ENCODE measurements around the gene CALB2. TPM values are rescaled to one million over a fixed set of nuclear protein-coding genes. Genes with fewer than 3 reads are reported as not detected.

Gene CALB2
- total RNA-seq, 1 experiment from 2014 or later, result 0.85 TPM

DNA sequence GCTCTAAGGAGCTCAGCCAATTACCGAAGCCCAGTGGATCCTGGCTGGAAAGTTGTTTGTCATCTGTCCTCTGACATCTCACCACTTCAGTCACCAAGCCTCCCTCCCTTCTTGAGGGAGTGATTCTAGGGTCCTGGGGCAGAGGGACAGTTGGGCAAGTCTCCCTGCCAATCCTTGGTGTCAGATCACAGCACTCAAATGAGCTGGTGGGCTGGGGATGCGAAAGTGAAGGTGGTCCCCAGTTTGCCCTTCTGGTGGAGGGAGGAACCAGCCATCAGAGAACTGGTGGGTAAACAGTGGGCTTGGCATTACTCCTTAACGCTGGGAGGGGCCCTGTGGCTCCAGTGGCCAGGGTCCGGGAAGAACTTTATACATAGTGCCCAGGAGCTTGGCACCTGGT lies 4.4 kb upstream of the CALB2 start:
- TF ChIP-seq, protein P1, sequence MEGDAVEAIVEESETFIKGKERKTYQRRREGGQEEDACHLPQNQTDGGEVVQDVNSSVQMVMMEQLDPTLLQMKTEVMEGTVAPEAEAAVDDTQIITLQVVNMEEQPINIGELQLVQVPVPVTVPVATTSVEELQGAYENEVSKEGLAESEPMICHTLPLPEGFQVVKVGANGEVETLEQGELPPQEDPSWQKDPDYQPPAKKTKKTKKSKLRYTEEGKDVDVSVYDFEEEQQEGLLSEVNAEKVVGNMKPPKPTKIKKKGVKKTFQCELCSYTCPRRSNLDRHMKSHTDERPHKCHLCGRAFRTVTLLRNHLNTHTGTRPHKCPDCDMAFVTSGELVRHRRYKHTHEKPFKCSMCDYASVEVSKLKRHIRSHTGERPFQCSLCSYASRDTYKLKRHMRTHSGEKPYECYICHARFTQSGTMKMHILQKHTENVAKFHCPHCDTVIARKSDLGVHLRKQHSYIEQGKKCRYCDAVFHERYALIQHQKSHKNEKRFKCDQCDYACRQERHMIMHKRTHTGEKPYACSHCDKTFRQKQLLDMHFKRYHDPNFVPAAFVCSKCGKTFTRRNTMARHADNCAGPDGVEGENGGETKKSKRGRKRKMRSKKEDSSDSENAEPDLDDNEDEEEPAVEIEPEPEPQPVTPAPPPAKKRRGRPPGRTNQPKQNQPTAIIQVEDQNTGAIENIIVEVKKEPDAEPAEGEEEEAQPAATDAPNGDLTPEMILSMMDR (conservative IDR thresholded peaks at IDR 0.05), result no peak
- no peak overlapping the region for H2BK12ac ChIP-seq (ENCODE audit: insufficient read length, low read depth, low read length)
- no peak overlapping the region for H4K5ac ChIP-seq (ENCODE audit: insufficient read length, low read depth, low read length)
- no peaks in the 10 kb centered on the region for H3K4me1 ChIP-seq (ENCODE audit: insufficient read depth, low read length)
- H3K9me3 ChIP-seq (ENCODE audit: control insufficient read depth, low read depth, low read length), result no peaks in the 10 kb centered on the region
- Mint-ChIP-seq H3K4me3 (no peak overlapping the region), H3K9me3 (no peaks in the 10 kb centered on the region), H3K27me3 (ENCODE audit: low read depth) (peaks cover 37% of the 10 kb centered on the region), H3K27ac (no peak overlapping the region), H3K36me3 (ENCODE audit: insufficient read depth in 1 of 3, low read depth in 3 of 3) (no peaks in the 10 kb centered on the region), H3K4me1 (peaks cover 13 to 14% of the 10 kb centered on the region in 2 experiments)
- H3K56ac ChIP-seq (ENCODE audit: insufficient read length, low read depth, low read length), result no peak overlapping the region
- H3K4me2 ChIP-seq (ENCODE audit: insufficient read depth, insufficient read length, low read length), result no peak overlapping the region
- H3T11ph ChIP-seq (ENCODE audit: low read length), result no peak overlapping the region
- DNase-seq, result no peak
- no peak overlapping the region; the same call in 1 of the 2 replicates for H3K14ac ChIP-seq (ENCODE audit: insufficient read depth, low read length)
- H2AK5ac ChIP-seq (ENCODE audit: insufficient read length, low read length), result no peak overlapping the region
- H3K23ac ChIP-seq (ENCODE audit: insufficient read length, low read depth, low read length), result no peak overlapping the region
- H3K27ac ChIP-seq (ENCODE audit: insufficient read length, low read depth, low read length), result no peak overlapping the region
- no CpG with 5 or more reads among the region's 4 CpGs for WGBS (ENCODE audit: extremely low coverage, insufficient read length, low lambda C conversion rate)
- H3K9ac ChIP-seq (ENCODE audit: extremely low read depth, insufficient read length, low read length), result no peak overlapping the region
- H2BK120ac ChIP-seq (ENCODE audit: low read depth, low read length, poor library complexity, severe bottlenecking), result no peak overlapping the region
- H3K79me2 ChIP-seq (ENCODE audit: insufficient read depth, low read length), result no peaks in the 10 kb centered on the region
- no peak overlapping the region for H2BK5ac ChIP-seq (ENCODE audit: insufficient read length, low read length)
- no peaks in the 10 kb centered on the region for H4K20me1 ChIP-seq (ENCODE audit: control insufficient read depth, insufficient read depth, insufficient read length)
- H3K4ac ChIP-seq (ENCODE audit: low read depth, low read length), result no peak overlapping the region
- peaks cover 5% of the 10 kb centered on the region for H3K23me2 ChIP-seq (ENCODE audit: insufficient read length, low read depth, low read length, poor library complexity, severe bottlenecking)
- no peaks in the 10 kb centered on the region; the same call in 1 of the 2 replicates for H3K27me3 ChIP-seq (ENCODE audit: insufficient read depth, low read length)
- H4K91ac ChIP-seq (ENCODE audit: insufficient read length, low read depth, low read length), result no peak overlapping the region
- H4K8ac ChIP-seq (replicated peaks; ENCODE audit: insufficient read length, low read depth, low read length), result no peak overlapping the region
- H2BK15ac ChIP-seq (ENCODE audit: low read depth, low read length), result no peak overlapping the region
- H2AFZ ChIP-seq (ENCODE audit: low read length), result no peak overlapping the region
- H3K18ac ChIP-seq (ENCODE audit: insufficient read length, low read depth, low read length), result no peak overlapping the region
- H3K79me1 ChIP-seq (ENCODE audit: insufficient read depth, low read depth, low read length, poor library complexity, severe bottlenecking), result no peaks in the 10 kb centered on the region
- no peak overlapping the region for H2BK20ac ChIP-seq (ENCODE audit: low read depth, low read length, poor library complexity, severe bottlenecking)
